Tibial artery (tissue), 4 donors: Measurements from ENCODE around the gene BUB1B.

Experiments used
- DNase-seq, 2 donors: peaks; one replicate each; pipeline ENCODE4 v3.0.0-alpha.2; 2019
- H3K27ac ChIP-seq, 2 donors: fragments of 200-600 bp; sonication (generic) in 1 of 2; 1 replicate in 1 of 2; 2 replicates in 1 of 2; pipeline ENCODE4 v1.5.1; 2018 to 2019; ENCODE audit warnings: mild to moderate bottlenecking in 1 of 2
- H3K27me3 ChIP-seq, 2 donors: fragments of 200-600 bp; sonication (generic) in 1 of 2; one replicate each; pipeline versions ENCODE4 v1.5.1 to v1.6.0; 2016 to 2019
- H3K36me3 ChIP-seq, 3 donors: fragments of 200-600 bp; sonication (generic) in 2 of 3; one replicate each; pipeline ENCODE4 v1.5.1; 2016 to 2019; ENCODE audit warnings: mild to moderate bottlenecking in 2 of 3
- H3K4me1 ChIP-seq, 4 donors: fragments of 200-600 bp; sonication (generic) in 2 of 4; 1 replicate in 3 of 4; 2 replicates in 1 of 4; pipeline ENCODE4 v1.5.1; 2016 to 2019
- H3K4me3 ChIP-seq, 2 donors: fragments of 200-600 bp; sonication (generic) in 1 of 2; 1 replicate in 1 of 2; 2 replicates in 1 of 2; pipeline ENCODE4 v1.5.1; 2018 to 2019; ENCODE audit warnings: mild to moderate bottlenecking in 2 of 2
- H3K9me3 ChIP-seq, 3 donors: fragments of 200-600 bp; sonication (generic) in 1 of 3; one replicate each; pipeline ENCODE4 v1.5.1; 2016 to 2019
- CTCF ChIP-seq, 2 experiments: fragments of 200-600 bp in 1 of 2; fragments of 450-650 bp in 1 of 2; IDR thresholded peaks; one replicate each; pipeline ENCODE4 v1.5.1; 2017 to 2019; ENCODE audit warnings: antibody characterized with exemption in 2 of 2, mild to moderate bottlenecking in 1 of 2, moderate library complexity in 1 of 2
- intact Hi-C: fragments of 100-400 bp; cut with DNase I; formaldehyde crosslinking; loops from one replicate; pipeline ENCODE4 v1.15.0; 2023; ENCODE audit warnings: low total_unique reads

The BUB1B gene

GRCh38 chr15:40197434-40197833 lies 36.6 kb downstream of the BUB1B start:
- Histone ChIP-seq H3K4me1 (no peaks in the 10 kb centered on the region), H3K27ac (no peak overlapping the region), H3K27me3 (no peaks in the 10 kb centered on the region), H3K9me3 (no peaks in the 10 kb centered on the region), H3K4me3 (no peak overlapping the region), H3K36me3 (no peaks in the 10 kb centered on the region)
- intact Hi-C loops = no loop called here
- no peak for TF ChIP-seq CTCF (IDR thresholded peaks at IDR 0.05)
- no peak for DNase-seq

GRCh38 chr15:40198355-40199085 lies 37.7 kb downstream of the BUB1B start:
- Histone ChIP-seq H3K27me3 (no peaks in the 10 kb centered on the region), H3K36me3 (no peaks in the 10 kb centered on the region), H3K4me3 (no peak overlapping the region), H3K9me3 (no peaks in the 10 kb centered on the region), H3K4me1 (no peaks in the 10 kb centered on the region), H3K27ac (no peak overlapping the region)
- no peak for DNase-seq
- intact Hi-C loops = no loop called here
- no peak for TF ChIP-seq CTCF (IDR thresholded peaks at IDR 0.05)

- intact Hi-C loops = no loop called here
- no peak for TF ChIP-seq CTCF (IDR thresholded peaks at IDR 0.05)
- H3K4me3 ChIP-seq = no peak overlapping the region
- no peaks in the 10 kb centered on the region for H3K36me3 ChIP-seq
- no peaks in the 10 kb centered on the region for H3K4me1 ChIP-seq
- no peak overlapping the region for H3K27ac ChIP-seq
- DNase-seq = no peak
- no peaks in the 10 kb centered on the region for H3K9me3 ChIP-seq
- H3K27me3 ChIP-seq = no peaks in the 10 kb centered on the region
These were observed 43.2 kb downstream of the BUB1B start for GRCh38 chr15:40204100-40204499.

- intact Hi-C loops = loop anchor here (5.0 kb wide), 1 partner anchor 135 kb away; the partner anchor contains the start of gene PHGR1
- no peak overlapping the region for H3K4me3 ChIP-seq
- no peaks in the 10 kb centered on the region for H3K27me3 ChIP-seq
- no peaks in the 10 kb centered on the region for H3K36me3 ChIP-seq
- peak; percentile 82 to 85 for TF ChIP-seq CTCF (IDR thresholded peaks at IDR 0.05)
- no peaks in the 10 kb centered on the region for H3K4me1 ChIP-seq
- H3K9me3 ChIP-seq = no peaks in the 10 kb centered on the region
- H3K27ac ChIP-seq = no peak overlapping the region
- DNase-seq = no peak
These were observed 56.4 kb downstream of the BUB1B start for GRCh38 chr15:40217166-40217824.

GRCh38 chr15:40219801-40220200 lies 58.9 kb downstream of the BUB1B start:
- no peaks in the 10 kb centered on the region for H3K4me1 ChIP-seq
- DNase-seq = no peak
- no peak overlapping the region for H3K27ac ChIP-seq
- intact Hi-C loops = loop anchor here (2.0 to 5.0 kb wide), 2 partner anchors 53 to 132 kb away; partner anchors contain the start of gene PHGR1
- TF ChIP-seq CTCF (IDR thresholded peaks at IDR 0.05) = no peak
- no peaks in the 10 kb centered on the region for H3K27me3 ChIP-seq
- H3K9me3 ChIP-seq = no peaks in the 10 kb centered on the region
- H3K36me3 ChIP-seq = no peaks in the 10 kb centered on the region
- H3K4me3 ChIP-seq = no peak overlapping the region
